COR-L47 (cell line): ENCODE measurements around the gene MRPL18.
"Not testable (repeated sequence)": the region's sequence is repeated elsewhere in the genome, so short reads cannot be mapped to it uniquely, and the experiment has no call there.

ENCODE experiments used
- DNase-seq: peaks from one replicate; lab custom pipeline; 2025; lab: John Stamatoyannopoulos, UW

MRPL18 gene

DNA sequence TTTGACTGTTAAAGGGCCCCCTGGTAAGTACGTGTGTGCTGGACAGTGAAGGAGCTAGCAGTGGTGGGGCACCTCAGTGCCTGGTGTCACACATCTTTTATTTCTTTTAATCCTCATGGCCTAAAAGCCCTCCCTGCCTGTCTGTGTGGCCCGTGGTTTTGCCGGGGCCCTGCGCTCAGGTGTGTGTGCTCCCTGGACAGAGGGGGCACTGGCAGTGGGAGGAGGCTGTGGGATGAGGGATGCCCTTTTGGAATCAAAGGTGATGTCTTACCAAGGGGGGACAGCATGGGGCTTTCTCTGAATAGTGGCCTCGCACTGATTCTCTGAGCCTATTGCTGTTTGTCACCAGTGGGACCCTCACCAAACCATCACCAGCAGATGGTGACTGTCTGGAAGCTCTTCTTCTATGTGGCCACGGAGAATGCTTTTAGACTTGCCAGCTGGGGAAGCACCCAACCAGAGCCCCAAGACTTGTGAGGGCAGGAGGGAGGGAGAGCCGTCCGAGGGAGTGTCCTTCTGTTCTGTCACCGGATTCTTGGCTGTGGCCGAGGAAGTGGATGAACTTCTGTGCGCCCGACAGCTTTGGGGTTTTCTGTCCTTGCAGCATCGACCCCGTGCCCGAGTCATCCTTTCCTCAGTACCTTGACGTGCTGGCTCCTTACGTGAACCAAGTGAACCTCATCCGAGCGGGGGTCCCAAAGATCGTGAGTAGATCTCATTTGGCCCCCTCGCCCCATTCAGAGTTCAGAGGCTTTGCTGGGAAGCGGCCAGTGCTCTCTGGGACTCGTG lies 27.9 kb downstream of the MRPL18 start:
- no peak for DNase-seq

GRCh38 chr6:159819098-159819497 lies 28.8 kb downstream of the MRPL18 start:
- no peak for DNase-seq

DNA sequence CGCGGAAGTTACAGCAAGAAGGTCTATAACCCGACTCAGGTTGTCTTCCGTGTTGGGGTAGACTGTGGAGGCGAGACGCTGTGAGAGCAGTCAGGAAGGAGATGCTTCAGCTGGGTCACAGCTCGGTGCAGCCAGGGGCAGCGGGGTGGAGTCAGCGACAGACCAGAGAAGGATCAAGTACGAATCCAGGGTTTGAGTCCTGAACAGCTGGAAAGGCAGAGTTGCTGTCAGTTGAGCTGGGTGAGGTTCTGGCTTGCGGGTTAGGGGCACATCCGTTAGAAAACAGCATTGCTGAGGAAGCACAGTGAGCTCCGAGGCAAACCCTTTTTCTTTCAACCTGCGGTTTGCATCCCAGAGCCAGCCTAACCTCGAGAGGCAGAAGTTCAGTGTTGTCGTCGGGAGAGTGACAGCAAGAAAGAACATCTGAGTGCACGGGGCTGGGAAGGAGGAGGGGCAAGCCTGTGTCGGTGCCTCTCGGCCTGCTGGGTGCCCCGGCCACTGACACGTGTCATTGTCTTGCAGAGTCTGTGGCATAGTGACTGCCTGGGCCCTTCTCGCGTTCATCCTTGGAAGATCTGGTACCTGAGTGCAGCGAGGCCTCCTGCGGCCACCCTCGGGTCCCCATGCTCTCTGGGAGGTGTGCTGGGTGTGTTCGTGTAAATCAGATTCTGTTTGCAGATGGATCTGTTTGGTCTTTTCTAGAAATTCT lies 29.8 kb downstream of the MRPL18 start:
- DNase-seq: no peak

DNA sequence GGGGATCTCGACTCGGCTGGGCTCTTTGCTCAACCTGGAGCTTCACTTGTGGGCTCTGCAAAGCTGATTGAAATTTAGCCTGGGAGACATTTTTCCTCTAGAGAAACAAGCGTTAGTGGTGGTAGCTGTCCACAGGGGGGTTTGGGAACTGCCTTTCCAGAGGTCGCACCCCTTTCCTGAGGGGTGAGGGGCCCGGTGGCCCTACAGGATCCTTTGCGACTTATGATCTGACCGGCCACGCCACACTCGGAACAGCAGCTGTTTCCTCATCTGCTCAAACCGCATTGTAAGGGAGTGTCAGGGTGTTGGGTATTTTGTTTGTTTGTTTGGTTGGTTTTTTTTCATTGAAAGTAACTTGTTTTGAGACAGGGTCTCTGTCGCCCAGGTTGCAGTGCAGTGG lies 30.9 kb downstream of the MRPL18 start:
- DNase-seq: no peak

DNA sequence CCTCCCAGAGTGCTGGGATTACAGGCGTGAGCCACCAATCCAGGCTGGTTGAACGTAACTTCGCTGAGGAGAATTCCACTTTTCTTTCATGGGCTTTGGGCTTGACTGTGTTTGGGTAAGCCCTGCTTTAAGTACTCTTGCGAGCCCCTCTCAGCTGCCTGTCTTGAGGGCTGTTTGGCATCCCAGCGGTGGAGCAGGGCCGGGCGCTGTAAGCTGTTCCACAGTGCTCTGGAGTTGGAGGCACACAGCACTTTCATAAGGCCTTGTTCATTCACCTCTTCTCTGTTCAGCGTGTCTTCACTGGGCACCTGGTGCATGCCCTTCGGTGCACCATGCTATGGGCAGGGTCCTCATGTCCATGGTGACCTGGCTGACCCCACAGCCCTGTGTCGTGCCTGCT lies 31.5 kb downstream of the MRPL18 start:
- no peak for DNase-seq

GRCh38 chr6:159823953-159824352 lies 33.7 kb downstream of the MRPL18 start:
- no peak for DNase-seq

- not testable (repeated sequence) for DNase-seq
These were observed 34.4 kb downstream of the MRPL18 start for GRCh38 chr6:159824690-159825089.

GRCh38 chr6:159826004-159826403 lies 35.7 kb downstream of the MRPL18 start:
- DNase-seq: no peak

DNA sequence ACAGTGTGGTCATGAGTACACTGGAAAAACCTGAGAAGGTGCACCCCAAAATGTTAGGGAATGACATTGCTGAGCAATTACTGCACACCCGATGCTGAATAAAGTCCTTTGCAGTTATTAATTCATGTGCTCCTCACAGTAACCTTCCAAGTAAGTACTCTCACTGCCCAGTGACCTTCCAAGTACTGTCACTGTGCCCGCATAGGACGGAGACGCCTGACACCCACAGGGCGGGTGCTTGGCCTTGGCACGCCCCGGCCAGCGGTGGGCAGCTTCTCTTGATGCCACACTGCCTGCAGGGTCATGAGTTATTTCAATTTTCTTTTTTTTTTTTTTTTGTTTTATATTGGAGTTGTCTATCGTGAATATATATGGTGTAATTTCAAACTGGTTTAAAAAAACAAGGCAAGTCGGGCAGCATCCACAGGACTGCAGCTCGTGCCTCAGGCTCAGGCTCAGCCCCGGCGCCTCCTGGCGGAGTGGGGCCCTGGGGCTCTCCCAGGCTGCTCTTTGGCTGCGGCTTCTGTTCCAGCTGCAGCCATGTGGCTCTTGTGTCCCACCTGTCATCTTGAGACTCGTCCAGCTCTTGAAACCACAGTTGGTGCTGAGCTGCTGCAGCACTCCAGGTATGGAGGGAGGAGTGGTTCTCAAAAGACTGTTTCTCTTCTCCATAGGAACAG lies 36.8 kb downstream of the MRPL18 start:
- no peak for DNase-seq

DNA sequence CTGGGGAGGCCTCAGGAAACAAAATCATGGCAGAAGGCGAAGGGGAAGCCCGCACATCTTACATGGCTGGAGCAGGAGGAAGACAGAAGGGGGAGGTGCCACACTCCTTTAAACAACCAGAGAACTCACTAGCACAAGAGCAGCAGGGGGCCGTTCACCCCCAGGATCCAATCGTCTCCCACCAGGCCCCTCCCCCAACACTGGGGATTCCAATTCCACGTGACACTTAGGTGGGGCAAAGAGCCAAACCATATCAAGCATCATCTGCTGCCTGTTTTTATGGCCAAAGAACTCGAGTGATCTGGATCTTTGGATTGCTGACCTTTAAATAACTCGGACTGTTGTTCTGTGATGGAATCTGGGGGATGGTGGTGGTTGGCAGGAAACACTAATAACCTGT lies 37.8 kb downstream of the MRPL18 start:
- no peak for DNase-seq

GRCh38 chr6:159829526-159829925 lies 39.3 kb downstream of the MRPL18 start:
- DNase-seq: no peak

GRCh38 chr6:159830501-159831372 lies 40.5 kb downstream of the MRPL18 start:
- DNase-seq: no peak

DNA sequence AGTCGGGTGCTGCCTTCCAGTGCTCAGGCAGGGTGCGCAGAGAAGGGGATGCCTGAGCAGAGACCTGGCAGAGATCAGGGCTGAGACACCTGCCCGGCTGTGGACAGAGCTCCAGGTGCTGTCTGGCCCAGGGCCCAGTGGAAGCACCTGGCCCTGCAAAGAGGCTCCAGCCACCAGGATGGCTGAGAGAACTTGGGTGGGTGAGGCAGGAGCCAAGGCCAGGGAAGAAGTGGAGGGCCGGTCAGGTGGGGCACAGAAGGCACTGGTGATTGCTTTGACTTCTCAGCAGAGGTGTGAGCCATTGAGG lies 41.1 kb downstream of the MRPL18 start:
- DNase-seq: no peak

DNA sequence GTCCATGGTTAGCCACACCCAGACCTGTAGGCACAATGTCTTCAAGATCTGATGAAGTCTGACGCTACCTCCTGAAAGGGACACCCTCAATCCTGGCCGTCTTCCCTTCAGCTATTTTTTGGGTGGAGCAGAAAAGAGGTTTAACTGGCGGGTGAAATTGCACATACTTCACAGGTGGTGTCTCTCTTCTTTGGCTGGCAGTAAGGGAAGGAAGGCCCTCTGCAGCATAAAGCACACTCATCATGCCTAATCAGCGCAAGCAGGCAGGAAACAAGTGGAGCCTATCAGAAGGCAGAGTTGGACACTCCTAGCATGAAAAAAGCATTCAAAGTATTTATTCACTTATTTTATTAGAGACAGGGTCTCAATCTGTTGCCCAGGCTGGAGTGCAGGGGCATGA lies 42.7 kb downstream of the MRPL18 start:
- DNase-seq: no peak

GRCh38 chr6:159833556-159833955 lies 43.3 kb downstream of the MRPL18 start:
- no peak for DNase-seq

DNA sequence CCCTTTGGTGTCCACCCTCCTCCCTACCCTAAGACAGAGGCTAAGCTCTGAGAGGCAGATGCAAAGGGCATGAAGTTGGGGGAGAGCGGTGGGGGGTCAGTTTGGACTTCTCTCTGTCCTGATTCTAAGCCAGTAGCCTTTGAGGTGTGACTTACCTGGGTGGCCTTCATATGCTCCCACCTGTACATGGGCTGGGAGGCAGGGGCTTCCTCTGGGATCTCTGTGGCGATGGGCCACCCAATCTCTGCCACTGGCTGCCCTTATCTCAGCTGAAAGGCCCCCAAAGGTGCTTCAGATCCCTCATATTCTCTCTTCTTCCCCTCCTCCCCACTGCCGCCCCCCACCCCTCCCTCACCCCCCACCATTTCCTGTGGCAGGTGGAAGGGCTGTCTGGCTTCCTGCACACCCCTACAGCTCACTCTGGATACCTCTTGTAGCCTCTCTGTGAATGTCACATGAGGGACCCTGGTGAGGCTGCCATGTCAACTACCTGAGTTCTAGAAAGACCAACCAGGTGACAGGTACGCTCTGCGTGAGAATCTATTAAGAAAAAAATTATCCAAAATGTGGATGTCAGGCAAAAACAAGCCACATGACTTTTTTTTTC lies 43.8 kb downstream of the MRPL18 start:
- no peak for DNase-seq

DNA sequence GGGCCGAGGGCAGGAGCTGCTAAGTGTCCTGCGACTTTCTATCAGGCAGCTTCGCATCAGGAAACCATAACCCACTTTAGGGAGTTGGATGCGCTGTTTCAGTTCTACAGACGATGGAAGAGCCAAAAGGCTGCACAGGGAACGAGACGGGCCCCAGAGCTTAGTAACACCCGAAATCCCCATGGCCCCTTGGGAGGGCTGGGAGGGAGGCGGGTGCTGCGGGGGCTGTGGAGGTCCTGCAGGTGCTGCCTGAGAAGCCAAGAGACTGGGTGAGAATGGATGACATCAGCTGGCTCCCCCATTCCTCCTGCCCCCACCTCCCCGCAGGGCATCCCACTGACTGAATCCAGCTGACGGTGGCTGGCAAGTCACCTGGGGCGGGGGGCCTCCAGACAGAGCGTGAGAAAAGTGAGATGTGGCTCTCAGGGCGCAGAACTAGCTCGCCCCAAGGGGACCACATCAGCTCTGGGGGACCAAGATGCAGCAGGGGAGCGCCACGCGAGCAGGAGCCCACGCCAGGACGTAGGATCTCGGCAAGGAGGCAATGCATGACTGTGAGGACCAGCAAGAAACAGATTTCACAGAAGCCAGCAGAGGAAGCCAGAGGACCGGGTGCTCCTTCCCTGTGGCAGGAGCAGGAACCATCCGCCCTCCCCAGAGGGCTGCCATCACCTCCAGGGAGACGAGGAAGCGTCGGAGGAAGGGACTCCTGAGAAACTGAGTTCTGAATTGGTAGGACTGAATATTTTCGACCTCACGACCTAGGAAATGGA lies 46.6 kb downstream of the MRPL18 start:
- no peak for DNase-seq

DNA sequence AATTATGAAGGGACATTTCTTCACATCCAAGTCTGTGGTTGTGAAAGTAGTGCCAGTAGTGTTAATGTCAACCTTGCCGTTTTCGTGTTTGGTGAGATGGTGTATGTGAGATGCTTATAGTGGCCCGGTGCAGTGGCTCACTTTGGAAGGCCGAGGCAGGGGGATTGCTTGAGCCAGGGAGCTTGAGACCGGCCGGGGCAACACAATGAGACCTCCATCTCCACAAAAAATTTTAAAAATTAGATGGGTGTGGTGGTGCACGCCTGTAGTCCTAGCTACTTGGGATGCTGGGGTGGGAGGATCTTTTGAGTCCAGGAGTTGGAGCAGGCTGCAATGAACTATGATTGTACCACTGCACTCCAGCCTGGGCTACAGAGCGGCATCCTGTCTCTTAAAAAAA lies 47.2 kb downstream of the MRPL18 start:
- no peak for DNase-seq

DNA sequence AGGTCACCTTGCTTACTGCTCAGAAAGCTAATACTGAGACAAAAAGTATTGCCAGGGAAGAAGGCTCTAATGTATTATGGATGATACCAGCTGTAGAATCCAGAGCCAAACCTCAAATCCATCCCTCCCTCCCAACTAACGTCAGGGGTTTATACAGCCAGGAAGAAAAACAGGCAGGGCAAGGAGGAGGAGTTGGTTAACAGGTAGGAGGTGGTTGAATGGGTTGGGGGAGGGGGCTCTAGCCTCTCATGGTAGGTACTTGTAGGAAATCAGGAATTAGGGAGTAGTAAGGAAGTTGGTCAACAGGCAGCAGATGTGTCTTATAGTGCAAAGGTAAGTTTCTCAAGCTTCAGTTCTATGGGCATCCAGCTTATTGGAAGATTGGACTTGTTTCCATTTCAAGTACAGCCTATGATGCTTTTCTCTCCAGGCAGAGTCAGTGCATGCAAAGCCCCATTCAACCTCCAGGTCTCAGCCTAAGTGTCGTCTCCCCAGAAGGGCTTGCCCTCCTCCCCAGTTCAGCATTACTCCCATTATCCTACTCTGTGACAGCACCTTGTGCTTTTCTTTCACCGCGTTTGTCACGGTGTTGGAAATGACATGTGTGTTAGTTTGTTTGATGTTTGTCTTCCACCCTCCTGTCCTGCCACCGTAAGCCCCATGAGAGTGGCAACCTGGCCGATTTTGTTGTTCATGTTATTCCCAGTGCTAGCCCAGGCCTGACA lies 47.9 kb downstream of the MRPL18 start:
- no peak for DNase-seq

DNA sequence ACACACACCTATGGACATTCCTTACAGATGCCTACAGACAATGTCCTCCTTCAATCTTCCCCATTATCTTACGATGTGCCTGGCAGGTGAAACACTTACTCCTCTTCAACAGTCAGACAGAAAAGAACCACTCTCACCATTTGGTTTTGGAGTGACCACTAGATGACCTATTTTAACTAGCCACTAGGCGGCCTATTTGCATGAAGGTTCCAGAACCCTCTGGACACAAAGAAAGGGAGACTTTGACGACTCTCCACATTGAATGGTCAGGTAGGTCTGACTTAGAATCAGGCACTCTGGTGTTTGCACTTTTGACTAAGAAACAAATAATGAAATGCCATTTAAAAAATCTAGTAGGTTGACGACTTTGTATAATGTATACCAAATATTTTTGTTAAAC lies 51.8 kb downstream of the MRPL18 start:
- DNase-seq: no peak
